K562 (cell line): ENCODE data around the gene GUK1.

ENCODE experiments used
- CBX8 ChIP-seq: fragments of 200-600 bp; sonication (generic); IDR thresholded peaks from 2 replicates; pipeline ENCODE4 v1.6.1; 2012; ENCODE audit warnings: borderline replicate concordance, mixed run types, low read depth, mild to moderate bottlenecking, moderate library complexity, mixed read lengths, low read length, control low read depth, inconsistent platforms; ENCODE audit not compliant: poor library complexity, severe bottlenecking; ENCODE audit errors: extremely low read depth
- CTCF ChIP-seq, 3 experiments: IDR thresholded peaks in 2 of 3; conservative IDR thresholded peaks in 1 of 3; 2 replicates each; pipeline ENCODE4 v1.5.1; 2011 to 2012; ENCODE audit warnings: low read length in 3 of 3, mild to moderate bottlenecking in 3 of 3, control low read depth in 2 of 3, improper control_type of control experiment in 1 of 3, inconsistent platforms in 1 of 3, low read depth in 1 of 3, mixed read lengths in 1 of 3, moderate library complexity in 1 of 3; ENCODE audit not compliant: insufficient read depth in 2 of 3
- E2F4 ChIP-seq: sonication (generic); formaldehyde crosslinking; IDR thresholded peaks from 2 replicates; pipeline ENCODE4 v1.8.0; 2022; ENCODE audit warnings: mild to moderate bottlenecking, low read depth, missing genetic modification reagents
- HDAC1 ChIP-seq, 2 experiments: fragments of 450-650 bp; IDR thresholded peaks; 2 replicates each; pipeline ENCODE4 v1.6.1; 2016 to 2017; ENCODE audit warnings: inconsistent platforms in 1 of 2, mild to moderate bottlenecking in 1 of 2, moderate library complexity in 1 of 2
- HMGXB4 ChIP-seq: sonication (generic); formaldehyde crosslinking; IDR thresholded peaks from 2 replicates; pipeline ENCODE4 v1.8.1; 2023; ENCODE audit warnings: mild to moderate bottlenecking, missing genetic modification reagents
- HNRNPH1 ChIP-seq: fragments of 200-400 bp; formaldehyde crosslinking; optimal IDR thresholded peaks from 2 replicates; pipeline ENCODE3; 2017; ENCODE audit warnings: low read depth, mild to moderate bottlenecking, low read length, moderate library complexity
- PRMT5 ChIP-seq: sonication (generic); formaldehyde crosslinking; IDR thresholded peaks from 2 replicates; pipeline ENCODE4 v1.5.0; 2020; ENCODE audit warnings: missing genetic modification reagents
- PTBP1 ChIP-seq: fragments of 200-400 bp; formaldehyde crosslinking; IDR thresholded peaks from 2 replicates; pipeline ENCODE4 v1.6.1; 2017; ENCODE audit warnings: low read depth, low read length
- RUNX1 ChIP-seq: sonication (generic); IDR thresholded peaks from 2 replicates; pipeline ENCODE4 v1.6.1; 2016; ENCODE audit warnings: antibody characterized with exemption, low read depth
- TBL1XR1 ChIP-seq, 2 experiments: IDR thresholded peaks; 2 replicates each; pipeline ENCODE4 v1.6.1; 2012; ENCODE audit warnings: improper control_type of control experiment in 2 of 2, low read length in 2 of 2, mild to moderate bottlenecking in 1 of 2

GRCh38 chr1:228142155-228142691 lies 2.1 kb downstream of the GUK1 start:
- TF ChIP-seq HNRNPH1 (no peak), HMGXB4 (CRISPR knock-in tag) (no peak), RUNX1 (no peak), PTBP1 (no peak), PRMT5 (CRISPR knock-in tag) (no peak), HDAC1 (IDR thresholded peaks at IDR 0.05) (no peak), CTCF (IDR thresholded peaks at IDR 0.05 in 2 of 3, conservative IDR thresholded peaks at IDR 0.05 in 1 of 3; ENCODE audit: insufficient read depth in 2 of 3, low read depth in 1 of 3, low read length in 3 of 3) (no peak), CBX8 (no peak), E2F4 (no peak), TBL1XR1 (IDR thresholded peaks at IDR 0.05; ENCODE audit: low read length in 2 of 2) (no peak)
